Kidney epithelial cell (primary cell): ENCODE data around the gene GSN. TPM values are rescaled to one million over a fixed set of nuclear protein-coding genes. Genes with fewer than 3 reads are reported as not detected.

Experiments used
- DNase-seq: peaks from one replicate; pipeline ENCODE4 v3.0.0-alpha.2; 2010; ENCODE audit warnings: low read depth
- H3K27me3 ChIP-seq: 2 replicates; pipeline ENCODE4 v1.6.0; 2011; ENCODE audit warnings: low read length; ENCODE audit not compliant: control insufficient read depth, insufficient read depth
- H3K36me3 ChIP-seq: 2 replicates; pipeline ENCODE4 v1.5.1; 2011; ENCODE audit warnings: low read length; ENCODE audit not compliant: control insufficient read depth, insufficient read depth
- H3K4me3 ChIP-seq: 2 replicates; pipeline ENCODE4 v1.5.1; 2011; ENCODE audit warnings: low read depth, mild to moderate bottlenecking, control low read depth, low read length
- CTCF ChIP-seq: IDR thresholded peaks from 2 replicates; pipeline ENCODE4 v1.5.1; 2011; ENCODE audit warnings: mild to moderate bottlenecking, moderate library complexity, low read length, control low read depth, inconsistent platforms; ENCODE audit not compliant: insufficient read depth, poor library complexity, severe bottlenecking
- total RNA-seq: library from RNA; depleted of rRNA; stranded (reverse); fragments of >200 nt; gene quantifications from 2 replicates; pipeline ENCODE4 v1.2.3, GENCODE V29; 2015

Gene GSN
- total RNA-seq, 1 donor from 2014 or later: 163 TPM

- H3K4me3 ChIP-seq: no peak overlapping the region
- no peaks in the 10 kb centered on the region for H3K27me3 ChIP-seq
- no peak for TF ChIP-seq CTCF
- H3K36me3 ChIP-seq: no peaks in the 10 kb centered on the region
- no peak for DNase-seq
These were observed 7.4 kb upstream of the GSN start for GRCh38 chr9:121260457-121261106.

- TF ChIP-seq CTCF: no peak
- no peaks in the 10 kb centered on the region for H3K27me3 ChIP-seq
- H3K4me3 ChIP-seq: no peak overlapping the region
- no peak for DNase-seq
- H3K36me3 ChIP-seq: no peaks in the 10 kb centered on the region
These were observed 6.9 kb upstream of the GSN start for GRCh38 chr9:121261107-121261460.

- no peak overlapping the region for H3K4me3 ChIP-seq
- no peak for DNase-seq
These were observed 6.2 kb upstream of the GSN start for GRCh38 chr9:121261755-121262154.

DNA sequence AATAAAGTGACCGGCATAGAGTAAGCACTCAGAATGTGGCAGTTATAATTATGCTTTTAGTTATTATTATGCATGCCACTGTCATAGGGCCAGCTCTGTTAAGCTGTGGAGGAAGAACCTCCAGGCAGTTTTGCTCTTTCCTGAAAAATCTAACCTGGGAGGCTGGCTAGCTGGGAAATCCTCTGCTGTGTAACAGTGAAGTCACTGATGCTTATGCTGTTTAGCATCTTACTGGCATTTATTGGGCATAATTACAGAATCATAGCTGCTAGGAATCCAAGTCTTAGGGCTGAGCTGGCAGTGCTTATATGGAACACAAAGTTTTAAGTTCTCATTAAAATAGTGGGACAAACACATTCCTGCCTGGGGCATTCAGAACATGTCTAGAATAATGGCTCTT is 5.5 kb upstream of the GSN start:
- Histone ChIP-seq H3K36me3 (no peaks in the 10 kb centered on the region), H3K4me3 (no peak overlapping the region), H3K27me3 (no peaks in the 10 kb centered on the region)
- no peak for DNase-seq
- no peak for TF ChIP-seq CTCF

More at GRCh38 chr9:121261755-121262154, 6.2 kb upstream of the GSN start:
- Histone ChIP-seq H3K36me3 (no peaks in the 10 kb centered on the region), H3K27me3 (no peaks in the 10 kb centered on the region)
- no peak for TF ChIP-seq CTCF

DNA sequence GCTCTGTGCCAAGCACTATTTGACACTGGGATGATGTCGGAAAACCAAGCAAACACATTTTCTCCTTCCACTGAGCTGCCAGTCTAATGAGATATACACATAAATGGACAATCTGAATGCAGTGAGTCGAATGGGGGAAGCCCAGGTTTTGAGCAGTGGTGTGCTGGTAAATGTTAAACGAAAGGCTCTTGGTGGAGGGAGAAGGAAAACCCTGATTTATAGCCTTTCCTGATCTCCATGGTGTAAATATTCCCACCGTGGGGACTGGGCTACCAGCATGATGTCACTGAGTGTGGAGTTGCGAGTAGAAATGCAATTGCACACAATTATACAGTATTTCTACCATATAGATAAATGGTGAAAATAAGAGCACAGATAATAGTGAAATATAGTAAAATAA is 5.0 kb upstream of the GSN start:
- TF ChIP-seq CTCF: no peak
- no peaks in the 10 kb centered on the region for H3K36me3 ChIP-seq
- DNase-seq: no peak
- no peaks in the 10 kb centered on the region for H3K27me3 ChIP-seq
- H3K4me3 ChIP-seq: no peak overlapping the region

DNA sequence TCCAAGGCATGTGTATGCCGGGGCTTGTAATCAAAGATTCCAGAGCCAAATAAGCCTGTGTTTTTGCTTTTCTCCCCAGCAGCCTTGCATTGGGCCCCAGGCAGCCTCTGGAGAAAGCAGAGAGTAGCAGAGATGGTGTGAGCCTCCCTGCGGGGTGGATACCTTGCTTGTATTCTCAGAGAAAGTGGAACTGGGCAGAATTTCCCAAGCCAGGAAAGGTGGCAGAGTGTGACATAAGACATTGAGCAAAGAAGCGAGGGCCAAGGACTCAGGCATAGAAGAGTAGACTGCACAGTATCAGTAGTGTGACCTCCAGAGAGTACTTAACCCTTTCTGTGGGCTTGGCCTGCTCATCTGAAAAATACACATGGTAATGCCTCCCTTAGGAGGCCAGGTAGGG is 1.6 kb upstream of the GSN start:
- H3K4me3 ChIP-seq: no peak overlapping the region
- H3K27me3 ChIP-seq: no peaks in the 10 kb centered on the region
- TF ChIP-seq CTCF: no peak
- DNase-seq: no peak
- no peaks in the 10 kb centered on the region for H3K36me3 ChIP-seq
